Nephron (organoid): ENCODE results near the gene FAM83D.
A peak's percentile ranks its signal among the peaks of the same experiment; 100 is the strongest.

ENCODE experiments used
- H3K27ac Mint-ChIP-seq, 3 experiments: 2 replicates each; pipeline ENCODE4 v1.8.0; 2020; ENCODE audit warnings: mixed read lengths in 3 of 3, mild to moderate bottlenecking in 2 of 3, moderate library complexity in 1 of 3
- H3K27me3 Mint-ChIP-seq: 2 replicates; pipeline ENCODE4 v1.8.0; 2021; ENCODE audit warnings: low read depth, mild to moderate bottlenecking, moderate library complexity, mixed read lengths
- H3K36me3 Mint-ChIP-seq: 2 replicates; pipeline ENCODE4 v1.8.0; 2020; ENCODE audit warnings: low read depth, mixed read lengths
- H3K4me1 Mint-ChIP-seq: 2 replicates; pipeline ENCODE4 v1.8.0; 2020; ENCODE audit warnings: mixed read lengths
- H3K4me3 Mint-ChIP-seq, 3 experiments: 2 replicates each; pipeline ENCODE4 v1.8.0; 2020; ENCODE audit warnings: mild to moderate bottlenecking in 3 of 3, mixed read lengths in 3 of 3, moderate library complexity in 2 of 3
- H3K9me3 Mint-ChIP-seq: 2 replicates; pipeline ENCODE4 v1.8.0; 2020; ENCODE audit warnings: mixed read lengths
- TF ChIP-seq, protein P1 (sequence below), 3 experiments: fragments of 200-600 bp; sonication (generic); IDR thresholded peaks; one replicate each; pipeline ENCODE4 v1.5.0; 2021; ENCODE audit warnings: antibody characterized with exemption in 3 of 3; ENCODE audit not compliant: unreplicated experiment in 3 of 3

Gene FAM83D

GRCh38 chr20:38975539-38976120 lies 49.4 kb downstream of the FAM83D start:
- no peaks in the 10 kb centered on the region for H3K27me3 Mint-ChIP-seq
- H3K27ac Mint-ChIP-seq, result no peak overlapping the region
- peaks cover 26% of the 10 kb centered on the region for H3K36me3 Mint-ChIP-seq
- TF ChIP-seq, protein P1, sequence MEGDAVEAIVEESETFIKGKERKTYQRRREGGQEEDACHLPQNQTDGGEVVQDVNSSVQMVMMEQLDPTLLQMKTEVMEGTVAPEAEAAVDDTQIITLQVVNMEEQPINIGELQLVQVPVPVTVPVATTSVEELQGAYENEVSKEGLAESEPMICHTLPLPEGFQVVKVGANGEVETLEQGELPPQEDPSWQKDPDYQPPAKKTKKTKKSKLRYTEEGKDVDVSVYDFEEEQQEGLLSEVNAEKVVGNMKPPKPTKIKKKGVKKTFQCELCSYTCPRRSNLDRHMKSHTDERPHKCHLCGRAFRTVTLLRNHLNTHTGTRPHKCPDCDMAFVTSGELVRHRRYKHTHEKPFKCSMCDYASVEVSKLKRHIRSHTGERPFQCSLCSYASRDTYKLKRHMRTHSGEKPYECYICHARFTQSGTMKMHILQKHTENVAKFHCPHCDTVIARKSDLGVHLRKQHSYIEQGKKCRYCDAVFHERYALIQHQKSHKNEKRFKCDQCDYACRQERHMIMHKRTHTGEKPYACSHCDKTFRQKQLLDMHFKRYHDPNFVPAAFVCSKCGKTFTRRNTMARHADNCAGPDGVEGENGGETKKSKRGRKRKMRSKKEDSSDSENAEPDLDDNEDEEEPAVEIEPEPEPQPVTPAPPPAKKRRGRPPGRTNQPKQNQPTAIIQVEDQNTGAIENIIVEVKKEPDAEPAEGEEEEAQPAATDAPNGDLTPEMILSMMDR (IDR thresholded peaks at IDR 0.05; ENCODE audit: unreplicated experiment in 3 of 3), result no peak
- no peaks in the 10 kb centered on the region for H3K4me1 Mint-ChIP-seq
- no peaks in the 10 kb centered on the region for H3K9me3 Mint-ChIP-seq
- no peak overlapping the region for H3K4me3 Mint-ChIP-seq

DNA sequence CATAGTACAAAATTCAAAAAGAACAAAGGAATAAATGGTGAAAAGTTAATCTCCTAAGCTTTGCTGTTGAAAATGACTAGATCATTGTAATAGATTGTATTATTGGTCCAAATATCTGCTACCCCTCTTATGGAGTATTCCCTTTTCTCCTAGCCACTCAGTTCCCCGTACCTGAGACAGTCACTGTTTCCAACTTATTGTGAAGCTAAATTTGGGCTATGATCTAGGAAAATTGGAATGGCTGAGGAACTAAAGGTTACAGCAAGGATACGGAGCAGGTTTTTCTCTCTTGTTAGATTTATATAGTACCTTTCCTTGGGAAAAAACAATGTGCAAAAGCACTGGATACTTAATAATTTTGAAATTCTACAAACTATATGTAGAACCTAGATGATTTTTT lies 53.2 kb downstream of the FAM83D start:
- TF ChIP-seq, protein P1 (IDR thresholded peaks at IDR 0.05; ENCODE audit: unreplicated experiment in 3 of 3), result no peak
- no peak overlapping the region for H3K4me3 Mint-ChIP-seq

DNA sequence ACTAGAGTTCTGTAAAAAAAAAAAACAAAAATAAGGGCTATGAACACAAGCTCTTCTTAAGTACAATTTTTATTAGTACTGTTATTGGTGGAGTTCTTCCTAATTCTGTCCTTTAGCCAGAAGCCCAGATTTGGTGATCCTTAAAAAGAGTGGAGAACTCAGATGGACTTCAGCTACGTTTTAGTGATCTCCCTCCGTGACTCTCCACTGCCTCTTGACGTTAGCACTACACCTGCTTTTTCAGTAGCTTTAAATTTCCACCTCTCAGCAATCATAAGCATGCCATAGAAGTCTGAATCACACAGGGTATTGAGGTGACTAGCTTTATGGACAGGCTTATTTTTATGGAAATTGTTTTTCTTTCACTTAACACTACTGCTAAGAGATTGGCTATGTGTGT lies 53.6 kb downstream of the FAM83D start:
- TF ChIP-seq, protein P1 (IDR thresholded peaks at IDR 0.05; ENCODE audit: unreplicated experiment in 3 of 3), result no peak

More for the DNA sequence above, 53.2 kb downstream of the FAM83D start:
- H3K36me3 Mint-ChIP-seq, result peaks cover 7% of the 10 kb centered on the region
- H3K27me3 Mint-ChIP-seq, result no peaks in the 10 kb centered on the region
- H3K9me3 Mint-ChIP-seq, result no peaks in the 10 kb centered on the region
- H3K27ac Mint-ChIP-seq, result no peak overlapping the region
- no peaks in the 10 kb centered on the region for H3K4me1 Mint-ChIP-seq

GRCh38 chr20:38982291-38982690 lies 56.1 kb downstream of the FAM83D start:
- Mint-ChIP-seq H3K9me3 (no peaks in the 10 kb centered on the region), H3K36me3 (peaks cover 4% of the 10 kb centered on the region), H3K27ac (no peak overlapping the region), H3K4me1 (no peaks in the 10 kb centered on the region), H3K27me3 (no peaks in the 10 kb centered on the region), H3K4me3 (no peak overlapping the region)
- TF ChIP-seq, protein P1 (IDR thresholded peaks at IDR 0.05; ENCODE audit: unreplicated experiment in 3 of 3), result no peak

More for the DNA sequence above, 53.6 kb downstream of the FAM83D start:
- no peak overlapping the region for H3K4me3 Mint-ChIP-seq
- no peak overlapping the region for H3K27ac Mint-ChIP-seq
- H3K36me3 Mint-ChIP-seq, result peaks cover 4% of the 10 kb centered on the region
- no peaks in the 10 kb centered on the region for H3K9me3 Mint-ChIP-seq
- no peaks in the 10 kb centered on the region for H3K27me3 Mint-ChIP-seq
- no peaks in the 10 kb centered on the region for H3K4me1 Mint-ChIP-seq

- Mint-ChIP-seq H3K27me3 (no peaks in the 10 kb centered on the region), H3K4me1 (no peaks in the 10 kb centered on the region), H3K27ac (peak overlapping the region in 1 of 3 experiments; percentile 34), H3K9me3 (peaks cover 3% of the 10 kb centered on the region), H3K36me3 (peaks cover 28% of the 10 kb centered on the region), H3K4me3 (no peak overlapping the region)
- TF ChIP-seq, protein P1 (IDR thresholded peaks at IDR 0.05; ENCODE audit: unreplicated experiment in 3 of 3), result no peak
Measured at GRCh38 chr20:38985060-38985459, 58.8 kb downstream of the FAM83D start.

DNA sequence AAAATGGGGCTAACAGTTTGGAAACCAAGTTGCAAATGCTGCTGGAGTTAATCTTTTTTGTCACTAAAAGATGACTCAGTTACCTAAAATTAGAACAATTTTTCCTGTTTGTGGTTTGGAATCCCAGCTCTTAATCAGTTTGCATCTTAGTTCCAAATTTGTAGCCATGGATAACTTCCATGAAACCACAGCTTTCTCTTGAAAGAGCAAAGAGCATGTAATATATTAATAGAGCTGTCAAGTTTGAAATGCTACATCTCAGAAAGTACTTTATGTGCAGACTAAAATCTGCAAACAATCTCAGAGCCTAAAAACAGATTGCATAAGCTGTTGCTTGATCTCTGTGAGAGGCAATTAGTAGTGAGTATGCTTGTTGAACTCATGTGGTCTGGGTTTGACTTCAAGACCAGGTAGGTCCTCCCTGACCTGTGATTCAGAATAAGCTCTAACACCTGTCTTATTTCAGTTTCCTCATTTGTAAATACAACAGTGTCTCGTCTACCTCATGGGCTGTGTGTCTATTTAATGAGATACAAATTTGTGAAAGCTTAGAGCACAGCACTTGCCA lies 59.5 kb downstream of the FAM83D start:
- H3K4me3 Mint-ChIP-seq, result no peak overlapping the region
- no peaks in the 10 kb centered on the region for H3K27me3 Mint-ChIP-seq
- H3K27ac Mint-ChIP-seq, result peak overlapping the region in 1 of 3 experiments; percentile 34
- H3K36me3 Mint-ChIP-seq, result peaks cover 30% of the 10 kb centered on the region
- H3K9me3 Mint-ChIP-seq, result peaks cover 3% of the 10 kb centered on the region
- no peaks in the 10 kb centered on the region for H3K4me1 Mint-ChIP-seq
- TF ChIP-seq, protein P1 (IDR thresholded peaks at IDR 0.05; ENCODE audit: unreplicated experiment in 3 of 3), result no peak
